H1 (cell line): ENCODE results near the gene KIF11. TPM values are rescaled to one million over a fixed set of nuclear protein-coding genes. Genes with fewer than 3 reads are reported as not detected.

Source experiments
- CTCF ChIA-PET: fragments of 300-600 bp; sonication (Branson Sonifier 250); formaldehyde crosslinking; loops from one replicate; lab custom pipeline; 2021; ENCODE audit not compliant: partially characterized antibody; lab: Charles Lee
- POLR2A ChIA-PET: fragments of 300-600 bp; sonication (Branson Sonifier 250); formaldehyde crosslinking; loops from one replicate; lab custom pipeline; 2021; ENCODE audit warnings: inconsistent platforms; ENCODE audit not compliant: partially characterized antibody; lab: Charles Lee
- DNase-seq, 2 experiments: peaks; one replicate each; pipeline versions ENCODE4 v3.0.0 to v3.0.0-alpha.2; 2010 to 2022; ENCODE audit warnings: low spot score in 2 of 2, low read depth in 1 of 2, mixed read lengths in 1 of 2
- FAIRE-seq: peaks from 2 replicates; lab custom pipeline; 2011; peaks lifted over from hg19 to GRCh38; lab: Jason Lieb, UNC
- H2AFZ ChIP-seq: 2 replicates; pipeline ENCODE4 v1.8.1; 2012; ENCODE audit warnings: low read length, inconsistent platforms
- H2AK5ac ChIP-seq: 2 replicates; pipeline ENCODE4 v1.6.1; 2013; ENCODE audit warnings: low read depth, low read length
- H2BK120ac ChIP-seq: replicated peaks from 2 replicates; pipeline ENCODE3; 2013; ENCODE audit warnings: low read depth, low read length, inconsistent platforms
- H2BK12ac ChIP-seq: 2 replicates; pipeline ENCODE4 v1.6.1; 2013; ENCODE audit warnings: low read depth, low read length
- H2BK15ac ChIP-seq: 2 replicates; pipeline ENCODE4 v1.6.1; 2013; ENCODE audit warnings: low read length
- H2BK20ac ChIP-seq: 2 replicates; pipeline ENCODE4 v1.6.1; 2013; ENCODE audit warnings: low read length
- H2BK5ac ChIP-seq: 2 replicates; pipeline ENCODE4 v1.6.1; 2013; ENCODE audit warnings: low read depth, low read length
- H3K14ac ChIP-seq: 2 replicates; pipeline ENCODE4 v1.6.1; 2013; ENCODE audit warnings: inconsistent platforms; ENCODE audit not compliant: insufficient read length
- H3K18ac ChIP-seq: 2 replicates; pipeline ENCODE4 v1.6.1; 2013; ENCODE audit warnings: low read length; ENCODE audit errors: extremely low read depth
- H3K23ac ChIP-seq: 2 replicates; pipeline ENCODE4 v1.6.1; 2013; ENCODE audit warnings: inconsistent platforms; ENCODE audit not compliant: insufficient read length
- H3K23me2 ChIP-seq: 2 replicates; pipeline ENCODE4 v1.6.1; 2013; ENCODE audit warnings: low read depth, low read length
- H3K27ac ChIP-seq: 2 replicates; pipeline ENCODE4 v1.6.1; 2011; ENCODE audit warnings: low read depth, low read length, inconsistent platforms
- H3K27me3 ChIP-seq, 4 experiments: replicated peaks in 1 of 4; 1 replicate in 1 of 4; 2 replicates in 3 of 4; pipeline versions ENCODE4 v1.6.1 to v1.8.1; 2011 to 2013; ENCODE audit warnings: low read length in 3 of 4, mild to moderate bottlenecking in 3 of 4, inconsistent platforms in 2 of 4, mixed read lengths in 2 of 4, moderate library complexity in 1 of 4; ENCODE audit not compliant: control insufficient read depth in 3 of 4, insufficient read depth in 3 of 4; ENCODE audit errors: extremely low read depth in 1 of 4
- H3K36me3 ChIP-seq, 4 experiments: 2 replicates each; pipeline versions ENCODE4 v1.6.1 to v1.8.1; 2011 to 2013; ENCODE audit warnings: mild to moderate bottlenecking in 4 of 4, low read length in 3 of 4, moderate library complexity in 2 of 4, control low read depth in 1 of 4, inconsistent platforms in 1 of 4; ENCODE audit not compliant: insufficient read depth in 4 of 4, control insufficient read depth in 2 of 4
- H3K4ac ChIP-seq: replicated peaks from 2 replicates; pipeline ENCODE3; 2013; ENCODE audit warnings: low read length, low read depth, mixed read lengths, inconsistent platforms; ENCODE audit not compliant: insufficient read length
- H3K4me1 ChIP-seq, 4 experiments: replicated peaks in 1 of 4; 1 replicate in 1 of 4; 2 replicates in 3 of 4; pipeline versions ENCODE4 v1.6.1 to v1.8.1; 2011 to 2013; ENCODE audit warnings: low read length in 3 of 4, inconsistent platforms in 2 of 4, mixed read lengths in 1 of 4; ENCODE audit not compliant: insufficient read depth in 4 of 4, control insufficient read depth in 3 of 4
- H3K4me2 ChIP-seq, 2 experiments: 2 replicates each; pipeline versions ENCODE4 v1.6.1 to v1.8.1; 2011 to 2013; ENCODE audit warnings: low read depth in 2 of 2, low read length in 2 of 2, control low read depth in 1 of 2, inconsistent platforms in 1 of 2, mild to moderate bottlenecking in 1 of 2; ENCODE audit not compliant: insufficient read depth in 1 of 2
- H3K4me3 ChIP-seq, 4 experiments: fragments of 200-600, 300-600 bp in 1 of 4; sonication (generic), shearing (Covaris generic), sonication (Bioruptor Twin) in 1 of 4; 2 replicates each; pipeline versions ENCODE4 v1.5.1 to v1.8.1; 2011 to 2016; ENCODE audit warnings: low read length in 4 of 4, low read depth in 3 of 4, control low read depth in 2 of 4, inconsistent platforms in 2 of 4, mild to moderate bottlenecking in 2 of 4, mixed read lengths in 1 of 4, moderate library complexity in 1 of 4; ENCODE audit not compliant: insufficient read depth in 2 of 4; ENCODE audit errors: extremely low read depth in 1 of 4
- H3K56ac ChIP-seq: replicated peaks from 2 replicates; pipeline ENCODE3; 2013; ENCODE audit warnings: low read depth, mild to moderate bottlenecking, mixed read lengths, low read length, inconsistent platforms; ENCODE audit not compliant: insufficient read length
- H3K79me1 ChIP-seq: 2 replicates; pipeline ENCODE4 v1.6.1; 2013; ENCODE audit warnings: low read depth, low read length, control low read depth
- H3K79me2 ChIP-seq, 2 experiments: 2 replicates each; pipeline versions ENCODE4 v1.6.1 to v1.8.1; 2012 to 2013; ENCODE audit warnings: low read length in 2 of 2, mild to moderate bottlenecking in 2 of 2, inconsistent platforms in 1 of 2; ENCODE audit not compliant: insufficient read depth in 2 of 2, control insufficient read depth in 1 of 2
- H3K9ac ChIP-seq, 4 experiments: replicated peaks in 1 of 4; 1 replicate in 1 of 4; 2 replicates in 3 of 4; pipeline versions ENCODE4 v1.6.1 to v1.8.1; 2011 to 2013; ENCODE audit warnings: low read depth in 3 of 4, low read length in 3 of 4, control low read depth in 2 of 4, mild to moderate bottlenecking in 2 of 4, moderate library complexity in 2 of 4, inconsistent platforms in 1 of 4; ENCODE audit errors: extremely low read depth in 1 of 4
- H3K9me3 ChIP-seq, 2 experiments: 2 replicates each; pipeline versions ENCODE4 v1.6.1 to v1.8.1; 2012 to 2013; ENCODE audit warnings: mild to moderate bottlenecking in 2 of 2, moderate library complexity in 2 of 2, control low read depth in 1 of 2, inconsistent platforms in 1 of 2, low read depth in 1 of 2, low read length in 1 of 2, mixed read lengths in 1 of 2; ENCODE audit not compliant: insufficient read depth in 2 of 2
- H4K20me1 ChIP-seq, 2 experiments: replicated peaks in 1 of 2; 2 replicates each; pipeline versions ENCODE3 to v1.8.1; 2011 to 2013; ENCODE audit warnings: inconsistent platforms in 2 of 2, low read length in 2 of 2, mild to moderate bottlenecking in 1 of 2; ENCODE audit not compliant: insufficient read depth in 2 of 2, control insufficient read depth in 1 of 2
- H4K5ac ChIP-seq: 2 replicates; pipeline ENCODE4 v1.6.1; 2013; ENCODE audit warnings: low read length, low read depth, mixed read lengths, inconsistent platforms; ENCODE audit not compliant: insufficient read length
- H4K8ac ChIP-seq: 2 replicates; pipeline ENCODE4 v1.8.0; 2013; ENCODE audit warnings: mild to moderate bottlenecking, moderate library complexity, low read length, inconsistent platforms; ENCODE audit not compliant: insufficient read depth; ENCODE audit errors: extremely low read depth
- H4K91ac ChIP-seq: replicated peaks from 2 replicates; pipeline ENCODE3; 2013; ENCODE audit warnings: low read length, mixed read lengths, inconsistent platforms; ENCODE audit not compliant: insufficient read length
- ASH2L ChIP-seq: fragments of 200-600, 300-600 bp; sonication (generic); IDR thresholded peaks from one replicate; pipeline ENCODE4 v1.7.1; 2017; ENCODE audit warnings: low read length
- ATF3 ChIP-seq: IDR thresholded peaks from 2 replicates; pipeline ENCODE4 v1.6.1; 2011; ENCODE audit warnings: low read depth, mild to moderate bottlenecking, low read length; ENCODE audit not compliant: insufficient read depth
- CEBPB ChIP-seq: IDR thresholded peaks from 2 replicates; pipeline ENCODE4 v1.6.1; 2012; ENCODE audit warnings: low read depth, low read length
- CTCF ChIP-seq, 3 experiments: IDR thresholded peaks; 1 replicate in 2 of 3; 2 replicates in 1 of 3; pipeline versions ENCODE4 v1.5.1 to v1.6.1; 2011; ENCODE audit warnings: low read length in 3 of 3, mild to moderate bottlenecking in 3 of 3, inconsistent platforms in 2 of 3, low read depth in 1 of 3, moderate library complexity in 1 of 3; ENCODE audit not compliant: insufficient read depth in 1 of 3; ENCODE audit errors: control extremely low read depth in 1 of 3
- EGR1 ChIP-seq: IDR thresholded peaks from 2 replicates; pipeline ENCODE4 v1.6.1; 2011; ENCODE audit warnings: low read depth, low read length, borderline replicate concordance
- EZH2 ChIP-seq: fragments of 200-600 bp; sonication (generic); IDR thresholded peaks from 2 replicates; pipeline ENCODE4 v1.7.1; 2012; ENCODE audit warnings: low read depth, mild to moderate bottlenecking, moderate library complexity, low read length, inconsistent platforms; ENCODE audit not compliant: severe bottlenecking
- HDAC6 ChIP-seq: IDR thresholded peaks from one replicate; pipeline ENCODE4 v1.7.1; 2012; ENCODE audit warnings: low read depth, mild to moderate bottlenecking, inconsistent platforms, low read length, moderate library complexity
- SAP30 ChIP-seq: fragments of 300-600 bp; sonication (generic); IDR thresholded peaks from 2 replicates; pipeline ENCODE4 v1.7.1; 2012; ENCODE audit warnings: low read length, moderate library complexity, mild to moderate bottlenecking, inconsistent platforms; ENCODE audit not compliant: insufficient read depth, insufficient replicate concordance
- SIRT6 ChIP-seq: IDR thresholded peaks from one replicate; pipeline ENCODE4 v1.7.1; 2012; ENCODE audit warnings: low read length, inconsistent platforms
- TAF7 ChIP-seq: optimal IDR thresholded peaks from 2 replicates; pipeline ENCODE3; 2011; ENCODE audit warnings: low read depth, mild to moderate bottlenecking, inconsistent platforms, low read length, moderate library complexity, borderline replicate concordance
- TCF12 ChIP-seq: IDR thresholded peaks from 2 replicates; pipeline ENCODE4 v1.6.1; 2011; ENCODE audit warnings: low read depth, mild to moderate bottlenecking, low read length
- WGBS, 2 experiments: shearing (Covaris generic) in 1 of 2; methylation state at CpG; one replicate each; pipeline versions ENCODE4 v1.1.6 to v1.1.7; 2013 to 2015; ENCODE audit warnings: low lambda C conversion rate in 2 of 2, mixed read lengths in 2 of 2, inconsistent platforms in 1 of 2, low coverage in 1 of 2, missing lambda C conversion rate in 1 of 2; ENCODE audit not compliant: insufficient replicate concordance in 2 of 2, insufficient coverage in 1 of 2, insufficient read length in 1 of 2; ENCODE audit errors: extremely low coverage in 1 of 2, missing lambda C conversion rate in 1 of 2; 5-methylcytosine and 5-hydroxymethylcytosine counted together
- polyA plus RNA-seq, 7 experiments: library from polyadenylated mRNA; depleted of rRNA in 3 of 7; stranded (reverse) in 5 of 7; unstranded in 2 of 7; fragments of >200 nt in 5 of 7; fragments of 200-250 nt in 2 of 7; gene quantifications; 1 replicate in 5 of 7; 2 replicates in 1 of 7; 4 replicates in 1 of 7; pipeline versions ENCODE4 v1.2.1 to v1.2.3, GENCODE V29; 2011 to 2013; ENCODE audit warnings: missing spikeins in 2 of 7, mixed read lengths in 2 of 7
- total RNA-seq: library from RNA; stranded (reverse); fragmentation: NEBNext Ultra II Directional; extraction: Animal tissue kit (Norgen Biotek cat#: 25700); gene quantifications from 2 replicates; pipeline ENCODE4 v1.2.1, GENCODE V29; 2021

Gene KIF11
- total and polyA plus RNA-seq, 2 of the 8 experiments (the other 6 are each of a cell fraction or from before 2014, with no cell fraction given), result 11.1 to 59.2 TPM

DNA sequence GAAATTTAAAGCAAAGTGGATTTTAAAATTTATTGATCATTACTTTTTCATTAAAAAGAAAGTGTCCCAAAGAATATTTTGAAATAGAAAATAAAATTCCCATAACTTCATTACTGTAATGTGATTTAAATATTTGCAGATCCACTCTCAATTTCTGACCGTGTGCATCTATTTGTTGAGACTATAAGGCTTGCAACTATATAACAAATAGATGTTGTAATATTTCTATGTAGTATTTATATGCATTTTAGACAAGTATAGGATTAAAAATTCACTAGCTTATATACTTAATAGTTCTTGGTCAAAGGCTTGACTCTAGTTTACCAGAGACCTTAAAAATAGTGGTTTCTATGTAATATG is 100.6 kb downstream of the KIF11 start:
- no peak overlapping the region for H3K9ac ChIP-seq
- no peak overlapping the region for H2AK5ac ChIP-seq
- H2BK5ac ChIP-seq, result no peak overlapping the region
- CTCF ChIA-PET, result interaction anchor here (1.0 to 1.2 kb wide), 3 partner anchors 9 to 102 kb away, joined by 3 read pairs; no protein-coding TSS in a partner anchor
- no peak overlapping the region for H2BK15ac ChIP-seq
- no peaks in the 10 kb centered on the region for H3K79me2 ChIP-seq
- 40% methylated on average over 1 of the region's 1 CpG; no CpG with 5 or more reads in 1 of the 2 experiments for WGBS, 2 experiments
- no peaks in the 10 kb centered on the region for H3K79me1 ChIP-seq
- peaks cover 0 to 13% (median 9%) of the 10 kb centered on the region in 4 experiments; a peak in 6 of 7 replicates for H3K4me1 ChIP-seq
- H2AFZ ChIP-seq, result no peak overlapping the region
- peak overlapping the region in 1 of 4 experiments; percentile 61; a peak in 1 of 8 replicates for H3K4me3 ChIP-seq
- no peak for DNase-seq
- no peaks in the 10 kb centered on the region for H3K9me3 ChIP-seq
- H2BK12ac ChIP-seq, result no peak overlapping the region
- H4K8ac ChIP-seq, result no peak overlapping the region
- H3K4me2 ChIP-seq, result no peak overlapping the region
- no peak overlapping the region for H3K27ac ChIP-seq
- H4K91ac ChIP-seq, result no peak overlapping the region
- no peak overlapping the region for H4K5ac ChIP-seq
- no peak overlapping the region for H3K18ac ChIP-seq
- H3K27me3 ChIP-seq, result peaks cover 44 to 98% (median 80%) of the 10 kb centered on the region in 4 experiments
- H3K14ac ChIP-seq, result no peak overlapping the region
- POLR2A ChIA-PET, result no interaction called here
- H3K36me3 ChIP-seq, result peaks cover 0 to 9% (median 0%) of the 10 kb centered on the region in 4 experiments; a peak in 1 of 8 replicates
- no peak overlapping the region for H2BK120ac ChIP-seq
- no peak for FAIRE-seq
- peaks cover 0 to 4% of the 10 kb centered on the region in 2 experiments for H4K20me1 ChIP-seq
- peaks cover 22% of the 10 kb centered on the region for H3K23me2 ChIP-seq
- no peak overlapping the region for H3K4ac ChIP-seq
- no peak overlapping the region for H2BK20ac ChIP-seq
- H3K23ac ChIP-seq, result no peak overlapping the region
- no peak overlapping the region for H3K56ac ChIP-seq
- TF ChIP-seq TAF7 (no peak), HDAC6 (no peak), TCF12 (no peak), CTCF (IDR thresholded peaks at IDR 0.05; ENCODE audit: control extremely low read depth in 1 of 3, insufficient read depth in 1 of 3, low read depth in 1 of 3, low read length in 3 of 3) (no peak), EGR1 (no peak), ASH2L (no peak), SAP30 (no peak), SIRT6 (no peak), EZH2 (no peak), ATF3 (no peak), CEBPB (no peak)
